DMS153 treated with DMSO at 0.1 percent for 48 hours (cell line): ENCODE measurements around the gene FER1L5.

ENCODE experiments used
- DNase-seq: peaks from one replicate; lab custom pipeline; 2025; ENCODE audit not compliant: unreplicated experiment; lab: John Stamatoyannopoulos, UW

FER1L5 gene

GRCh38 chr2:96739076-96739632 is 96.6 kb downstream of the FER1L5 start:
- no peak for DNase-seq

GRCh38 chr2:96739633-96740428 is 97.3 kb downstream of the FER1L5 start, which contains the start of gene LMAN2L:
Gene LMAN2L (minus strand): TSS chr2:96740064. CDS start chr2:96740040, 24 bp downstream.
- peak; percentile 87 for DNase-seq

GRCh38 chr2:96747061-96747617 is 104.6 kb downstream of the FER1L5 start:
- DNase-seq: no peak

- no peak for DNase-seq
Measured at GRCh38 chr2:96751800-96752199, 109.2 kb downstream of the FER1L5 start.

DNA sequence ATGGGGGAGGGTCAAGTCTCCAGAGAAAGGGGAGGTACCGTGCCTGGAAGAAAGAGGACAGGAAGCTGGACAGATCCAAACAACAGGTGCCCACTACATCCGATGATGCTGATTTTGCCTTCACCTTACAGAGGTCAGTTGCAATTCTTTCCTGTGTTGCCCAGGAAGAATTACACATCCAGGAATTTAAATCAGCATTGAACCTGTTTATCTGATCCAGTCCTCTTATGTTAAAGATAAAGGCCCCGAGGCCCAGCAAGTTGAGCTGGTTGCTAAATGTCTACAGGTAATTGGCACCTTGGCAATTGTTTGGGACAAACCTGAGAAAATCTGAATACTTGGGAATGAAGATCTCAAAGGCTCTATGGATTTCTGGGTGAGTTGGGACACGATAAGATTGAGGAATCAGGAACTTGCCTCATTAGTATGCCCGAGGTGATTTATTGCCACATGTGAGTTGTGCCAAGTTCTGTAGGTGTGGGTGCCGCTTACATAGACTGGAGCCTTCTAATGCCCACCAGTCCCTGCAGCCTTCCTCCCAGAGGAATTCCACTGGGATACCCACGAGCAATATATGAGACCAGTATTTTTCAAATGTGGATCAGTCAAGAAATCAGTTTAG is 111.2 kb downstream of the FER1L5 start:
- DNase-seq: no peak

DNA sequence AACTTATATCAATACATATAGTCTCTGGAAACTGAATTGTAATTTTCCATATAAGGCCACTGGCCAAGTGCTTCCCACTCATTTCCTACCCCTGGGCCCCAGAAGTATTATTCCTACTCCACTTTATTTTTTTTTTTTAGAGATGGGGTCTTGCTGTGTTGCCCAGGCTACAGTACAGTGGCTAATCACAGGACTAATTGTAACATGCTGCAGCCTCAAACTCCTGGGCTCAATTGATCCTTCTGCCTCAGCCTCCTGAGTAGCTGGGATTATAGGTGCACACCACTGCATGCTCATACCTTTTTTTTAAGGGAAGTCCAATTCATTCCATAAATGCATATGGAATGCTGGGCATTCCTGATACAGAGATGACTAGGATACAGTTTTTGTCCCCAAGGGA is 111.8 kb downstream of the FER1L5 start:
- DNase-seq: no peak
